Cardiac fibroblast (primary cell): ENCODE results near the gene PSMG3.

ENCODE experiments used
- DNase-seq, 2 donors: peaks; one replicate each; pipeline versions ENCODE4 v3.0.0 to v3.0.0-alpha.2; 2010; ENCODE audit warnings: low read depth in 2 of 2
- H3K4me3 ChIP-seq, 2 donors: replicated peaks in 1 of 2; 1 replicate in 1 of 2; 2 replicates in 1 of 2; pipeline ENCODE4 v1.5.1; 2011; ENCODE audit warnings: low read depth in 2 of 2, low read length in 2 of 2, mild to moderate bottlenecking in 2 of 2, moderate library complexity in 1 of 2
- TF ChIP-seq, protein P1 (sequence below): IDR thresholded peaks from one replicate; pipeline ENCODE4 v1.5.1; 2011; ENCODE audit warnings: low read depth, mild to moderate bottlenecking, low read length, inconsistent platforms

Gene PSMG3

DNA sequence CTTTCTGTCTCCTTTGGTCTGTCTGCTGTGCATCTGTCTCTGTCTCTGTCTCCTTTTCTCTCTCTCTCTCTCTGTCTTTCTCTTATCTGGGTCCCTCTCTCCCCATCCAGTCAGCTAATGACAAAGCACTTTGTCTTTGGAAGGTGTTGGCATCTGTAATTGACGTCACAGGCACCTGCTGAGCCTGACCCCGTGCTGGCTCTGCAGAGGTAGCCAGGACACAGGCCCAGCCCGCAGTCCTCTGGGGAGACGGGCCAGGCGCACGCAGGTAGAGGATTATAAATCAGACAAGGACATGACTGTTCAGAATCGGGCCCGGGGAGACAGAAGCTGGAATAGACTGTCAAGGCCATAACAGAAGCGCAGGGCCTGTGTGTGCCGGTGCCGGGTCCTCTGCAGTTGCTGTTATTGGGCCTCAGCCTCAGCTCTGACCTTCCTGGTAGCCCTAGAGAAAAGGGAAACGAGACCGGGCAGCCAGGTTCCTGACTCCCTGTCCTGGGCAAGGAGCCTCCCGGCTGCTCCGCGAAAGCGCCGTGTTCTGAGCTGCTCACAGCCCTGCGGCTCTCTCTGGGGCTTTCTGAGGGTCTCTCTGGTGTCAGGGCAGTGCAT is 10.7 kb upstream of the PSMG3 start:
- no peak overlapping the region for H3K4me3 ChIP-seq
- TF ChIP-seq, protein P1, sequence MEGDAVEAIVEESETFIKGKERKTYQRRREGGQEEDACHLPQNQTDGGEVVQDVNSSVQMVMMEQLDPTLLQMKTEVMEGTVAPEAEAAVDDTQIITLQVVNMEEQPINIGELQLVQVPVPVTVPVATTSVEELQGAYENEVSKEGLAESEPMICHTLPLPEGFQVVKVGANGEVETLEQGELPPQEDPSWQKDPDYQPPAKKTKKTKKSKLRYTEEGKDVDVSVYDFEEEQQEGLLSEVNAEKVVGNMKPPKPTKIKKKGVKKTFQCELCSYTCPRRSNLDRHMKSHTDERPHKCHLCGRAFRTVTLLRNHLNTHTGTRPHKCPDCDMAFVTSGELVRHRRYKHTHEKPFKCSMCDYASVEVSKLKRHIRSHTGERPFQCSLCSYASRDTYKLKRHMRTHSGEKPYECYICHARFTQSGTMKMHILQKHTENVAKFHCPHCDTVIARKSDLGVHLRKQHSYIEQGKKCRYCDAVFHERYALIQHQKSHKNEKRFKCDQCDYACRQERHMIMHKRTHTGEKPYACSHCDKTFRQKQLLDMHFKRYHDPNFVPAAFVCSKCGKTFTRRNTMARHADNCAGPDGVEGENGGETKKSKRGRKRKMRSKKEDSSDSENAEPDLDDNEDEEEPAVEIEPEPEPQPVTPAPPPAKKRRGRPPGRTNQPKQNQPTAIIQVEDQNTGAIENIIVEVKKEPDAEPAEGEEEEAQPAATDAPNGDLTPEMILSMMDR: no peak
- DNase-seq: no peak

DNA sequence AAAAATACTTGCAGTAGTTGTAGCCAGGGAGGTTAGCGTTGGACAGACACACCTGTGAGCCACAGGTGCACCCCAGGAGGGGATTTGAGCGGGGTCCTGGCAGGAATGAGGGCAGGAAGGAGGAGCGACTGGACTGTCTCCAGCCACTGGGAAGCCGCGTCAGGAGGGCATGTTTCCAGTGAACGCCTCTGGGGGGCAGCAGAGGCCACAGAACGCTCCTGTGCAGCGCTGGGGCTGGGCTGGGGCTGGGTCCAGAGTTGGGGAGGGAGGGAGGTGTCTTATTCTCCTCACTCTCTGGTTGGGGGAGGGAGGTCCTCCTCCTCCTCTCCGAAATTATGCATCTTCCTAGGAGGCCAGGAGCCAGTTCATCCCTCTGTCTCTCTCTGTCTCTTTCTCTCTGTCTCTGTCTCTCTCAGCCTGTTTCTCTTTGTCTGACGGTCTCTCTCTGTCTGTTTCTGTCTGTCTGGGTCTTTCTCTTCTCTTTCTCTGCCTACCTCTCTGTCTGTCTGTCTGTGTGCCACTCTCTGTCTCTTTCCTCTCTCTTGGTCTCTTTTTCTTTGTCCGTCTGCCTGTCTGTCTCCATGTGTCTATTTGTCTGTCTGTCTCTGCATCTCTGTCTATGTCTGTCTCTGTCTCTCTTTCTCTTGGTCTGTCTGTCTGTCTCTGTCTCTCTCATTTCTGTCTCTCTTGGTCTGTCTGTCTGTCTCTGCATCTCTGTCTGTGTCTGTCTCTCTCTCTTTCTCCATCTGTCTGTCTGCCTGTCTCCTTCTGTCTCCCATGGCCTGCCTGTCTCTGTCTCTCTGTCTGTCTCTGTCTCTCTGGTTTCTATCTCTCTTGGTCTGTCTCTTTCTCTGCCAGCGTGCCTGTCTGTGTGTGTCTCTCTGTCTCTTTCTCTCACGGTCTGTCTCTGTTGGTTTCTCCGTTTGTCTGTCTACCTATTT is 9.9 kb upstream of the PSMG3 start:
- DNase-seq: peak; percentile 60 to 68
- TF ChIP-seq, protein P1: peak; percentile 89
- no peak overlapping the region for H3K4me3 ChIP-seq

DNA sequence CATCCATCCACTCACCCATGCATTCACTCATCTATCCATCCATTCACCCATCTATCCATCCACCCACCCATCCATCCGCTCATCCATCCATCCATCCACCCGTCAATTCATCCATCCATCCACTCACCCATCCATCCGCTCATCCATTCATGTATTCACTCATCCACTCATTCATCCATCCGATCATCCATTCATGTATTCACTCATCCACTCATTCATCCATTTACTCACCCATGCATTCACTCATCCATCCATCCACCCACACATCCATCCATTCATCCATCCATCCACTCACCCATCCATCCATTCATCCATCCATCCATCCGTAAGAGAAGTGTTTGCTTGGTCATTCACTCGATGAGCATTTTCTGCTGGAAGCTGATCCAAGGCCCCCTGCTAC is 8.7 kb upstream of the PSMG3 start:
- TF ChIP-seq, protein P1: no peak
- no peak for DNase-seq

DNA sequence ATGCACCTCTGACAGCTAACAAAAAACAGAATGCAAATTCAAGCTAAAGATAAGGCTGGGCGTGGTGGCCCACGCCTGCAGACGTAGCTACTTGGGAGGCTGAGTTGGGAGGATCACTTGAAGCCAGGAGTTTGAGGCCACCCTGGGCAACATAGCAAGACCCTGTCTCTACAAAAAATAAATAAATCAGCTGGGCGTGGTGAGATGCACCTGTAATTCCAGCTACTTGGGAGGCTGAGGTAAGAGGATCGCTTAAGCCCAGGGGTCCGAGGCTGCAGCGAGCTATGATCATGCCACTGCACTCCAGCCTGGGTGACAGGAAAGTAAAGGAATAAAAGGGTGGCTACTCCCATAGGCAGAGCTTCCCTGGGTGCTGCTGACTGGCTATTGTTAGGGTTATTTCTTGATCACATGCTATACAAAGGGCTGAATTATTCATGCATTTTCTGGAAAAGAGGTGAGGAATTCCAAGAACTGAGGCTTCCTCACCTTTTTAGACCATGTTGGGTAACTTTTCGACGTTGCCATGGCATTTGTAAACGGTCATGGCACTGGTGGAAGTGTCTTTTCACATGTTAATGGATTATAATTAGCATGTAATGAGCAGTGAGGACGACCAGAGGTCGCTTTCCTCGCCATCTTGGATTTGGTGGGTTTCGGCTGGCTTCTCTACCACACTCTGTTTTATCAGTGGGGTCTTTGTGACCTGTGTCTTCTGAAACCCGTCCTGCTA is 6.9 kb upstream of the PSMG3 start:
- TF ChIP-seq, protein P1: no peak
- no peak for DNase-seq
- no peak overlapping the region for H3K4me3 ChIP-seq

More for the DNA sequence above, 8.7 kb upstream of the PSMG3 start:
- H3K4me3 ChIP-seq: no peak overlapping the region

DNA sequence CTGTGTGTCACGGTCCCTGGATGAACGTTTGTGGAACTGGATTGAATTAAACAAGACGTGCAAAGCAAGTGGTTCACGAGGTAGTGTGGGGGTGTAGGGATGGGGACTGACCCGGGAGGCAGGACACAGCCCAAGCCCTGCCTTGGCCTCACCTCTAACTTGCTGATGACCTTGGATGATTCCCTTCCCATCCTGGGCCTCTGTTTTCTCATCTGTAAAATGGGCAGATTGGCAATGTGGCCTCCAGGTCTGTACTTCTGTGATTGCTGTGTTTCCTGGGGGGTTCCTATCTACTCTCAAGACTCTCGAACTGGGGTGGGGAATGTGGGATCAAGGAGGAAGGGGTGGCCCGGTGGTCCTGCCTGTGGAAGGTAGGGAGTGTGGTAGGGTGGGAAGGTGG is 6.0 kb upstream of the PSMG3 start:
- TF ChIP-seq, protein P1: no peak
- DNase-seq: no peak
- H3K4me3 ChIP-seq: no peak overlapping the region

DNA sequence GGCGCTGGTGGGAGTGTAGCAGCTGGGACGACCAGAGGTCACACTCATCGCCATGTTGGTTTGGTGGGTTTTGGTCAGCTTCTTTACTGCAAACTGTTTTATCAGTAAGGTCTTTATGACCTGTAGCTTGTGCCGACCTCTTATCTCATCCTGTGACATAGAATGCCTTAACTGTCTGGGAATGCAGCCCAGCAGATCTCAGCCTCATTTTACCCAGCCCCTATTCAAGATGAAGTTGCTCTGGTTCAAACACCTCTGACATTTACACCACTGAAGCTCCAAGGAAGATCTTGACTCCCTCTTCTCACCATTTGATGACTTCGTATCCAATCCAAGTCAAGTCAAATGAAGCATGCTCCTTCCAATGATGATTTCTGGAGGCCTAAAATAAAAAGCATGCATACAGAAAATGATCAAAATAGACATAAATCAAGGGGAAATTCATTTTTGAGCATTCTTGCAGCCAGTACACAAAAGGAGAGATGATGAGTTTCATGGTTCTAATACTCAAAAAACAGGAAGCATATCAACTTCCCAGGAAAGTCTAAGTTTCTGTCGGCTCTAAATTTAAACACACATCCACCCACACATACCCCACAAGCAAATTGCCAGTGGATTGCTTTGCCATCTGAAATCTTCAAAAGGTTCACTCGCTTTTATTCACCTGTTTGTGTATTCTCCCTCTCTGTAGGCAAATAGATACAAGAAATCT is 2.4 kb upstream of the PSMG3 start:
- no peak for DNase-seq
- TF ChIP-seq, protein P1: no peak
- H3K4me3 ChIP-seq: no peak overlapping the region
